HepG2 (cell line): ENCODE measurements around the gene ADAT3. TPM values are rescaled to one million over a fixed set of nuclear protein-coding genes. Genes with fewer than 3 reads are reported as not detected.

ENCODE experiments used
- AGO2 ChIP-seq: fragments of 200-400 bp; formaldehyde crosslinking; optimal IDR thresholded peaks from 2 replicates; pipeline ENCODE3; 2017; ENCODE audit warnings: mild to moderate bottlenecking, low read depth, low read length, moderate library complexity
- AKAP8 ChIP-seq: sonication (generic); formaldehyde crosslinking; IDR thresholded peaks from 2 replicates; pipeline ENCODE4 v1.5.1; 2020; ENCODE audit warnings: mild to moderate bottlenecking, missing genetic modification reagents
- CBFB ChIP-seq: sonication (generic); formaldehyde crosslinking; IDR thresholded peaks from 2 replicates; pipeline ENCODE4 v1.4.0; 2020; ENCODE audit warnings: missing genetic modification reagents
- ELF3 ChIP-seq: IDR thresholded peaks from 2 replicates; pipeline ENCODE4 v1.6.1; 2016; ENCODE audit warnings: missing genetic modification reagents, missing compliant biosample characterization
- GATAD1 ChIP-seq: IDR thresholded peaks from 2 replicates; pipeline ENCODE4 v1.6.1; 2016; ENCODE audit warnings: missing genetic modification reagents, missing compliant biosample characterization
- KAT2B ChIP-seq: fragments of 150-350 bp; IDR thresholded peaks from 2 replicates; pipeline ENCODE4 v1.6.1; 2014; ENCODE audit warnings: low read depth, low read length, borderline replicate concordance
- MAZ ChIP-seq, 2 experiments: sonication (generic) in 1 of 2; formaldehyde crosslinking in 1 of 2; IDR thresholded peaks; 2 replicates each; pipeline versions ENCODE4 v1.5.0 to v1.6.1; 2012 to 2020; ENCODE audit warnings: low read depth in 2 of 2, mild to moderate bottlenecking in 2 of 2, borderline replicate concordance in 1 of 2, improper control_type of control experiment in 1 of 2, low read length in 1 of 2, missing genetic modification reagents in 1 of 2, moderate library complexity in 1 of 2
- NFYC ChIP-seq: IDR thresholded peaks from 2 replicates; pipeline ENCODE4 v1.6.1; 2016; ENCODE audit warnings: missing genetic modification reagents, missing compliant biosample characterization
- NONO ChIP-seq, 2 experiments: fragments of 450-650 bp in 1 of 2; sonication (generic) in 1 of 2; formaldehyde crosslinking in 1 of 2; IDR thresholded peaks in 1 of 2; conservative IDR thresholded peaks in 1 of 2; 2 replicates each; pipeline versions ENCODE4 v1.6.1 to v1.8.0; 2017 to 2022; ENCODE audit warnings: mild to moderate bottlenecking in 1 of 2, missing genetic modification reagents in 1 of 2, moderate library complexity in 1 of 2
- POLR2A ChIP-seq, 2 experiments: IDR thresholded peaks; 2 replicates each; pipeline ENCODE4 v1.6.1; 2011; ENCODE audit warnings: low read depth in 2 of 2, low read length in 2 of 2, mild to moderate bottlenecking in 1 of 2, moderate library complexity in 1 of 2; ENCODE audit not compliant: insufficient read depth in 1 of 2
- POLR2G ChIP-seq: fragments of 200-400 bp; formaldehyde crosslinking; IDR thresholded peaks from 2 replicates; pipeline ENCODE4 v1.6.1; 2018; ENCODE audit warnings: mild to moderate bottlenecking, low read depth, low read length, moderate library complexity
- REPIN1 ChIP-seq: sonication (generic); formaldehyde crosslinking; IDR thresholded peaks from 2 replicates; pipeline ENCODE4 v1.8.0; 2022; ENCODE audit warnings: missing genetic modification reagents, low read depth, mild to moderate bottlenecking, borderline replicate concordance
- RFX5 ChIP-seq: IDR thresholded peaks from 2 replicates; pipeline ENCODE4 v1.6.1; 2011; ENCODE audit warnings: low read depth, low read length, improper control_type of control experiment
- THAP11 ChIP-seq: IDR thresholded peaks from 2 replicates; pipeline ENCODE4 v1.6.1; 2016; ENCODE audit warnings: missing biosample characterization, missing genetic modification reagents
- XRCC5 ChIP-seq: fragments of 200-400 bp; formaldehyde crosslinking; optimal IDR thresholded peaks from 2 replicates; pipeline ENCODE3; 2017; ENCODE audit warnings: mild to moderate bottlenecking, low read length
- ZNF562 ChIP-seq: sonication (generic); formaldehyde crosslinking; IDR thresholded peaks from 2 replicates; pipeline ENCODE4 v1.8.0; 2022; ENCODE audit warnings: missing genetic modification reagents, borderline replicate concordance
- polyA plus RNA-seq, 8 experiments: library from polyadenylated mRNA; depleted of rRNA in 3 of 8; stranded (reverse) in 7 of 8; unstranded in 1 of 8; fragments of >200 nt; fragmentation: Illumina TruSeq in 4 of 8; extraction: Trizol in 4 of 8; gene quantifications; 2 replicates each; pipeline versions ENCODE4 v1.2.1 to v1.2.3, GENCODE V29; 2011 to 2016; ENCODE audit warnings: low read depth in 4 of 8, missing spikeins in 1 of 8, mixed read lengths in 1 of 8; ENCODE audit not compliant: insufficient read depth in 1 of 8
- total RNA-seq, 5 experiments: library from RNA; depleted of rRNA; stranded (reverse); fragments of >200 nt; fragmentation: Illumina TruSeq; extraction: Trizol; gene quantifications; 2 replicates each; pipeline ENCODE4 v1.2.3, GENCODE V29; 2016; ENCODE audit warnings: low read depth in 1 of 5
- TF ChIP-seq, protein P1 (sequence below): IDR thresholded peaks from 2 replicates; pipeline ENCODE4 v1.4.0; 2020; ENCODE audit warnings: mild to moderate bottlenecking, missing genetic modification reagents
- TF ChIP-seq, protein P2 (sequence below): sonication (generic); formaldehyde crosslinking; conservative IDR thresholded peaks from 2 replicates; pipeline ENCODE4 v1.4.0; 2020; ENCODE audit warnings: missing genetic modification reagents
- TF ChIP-seq, protein P3 (sequence below): sonication (generic); formaldehyde crosslinking; IDR thresholded peaks from 2 replicates; pipeline ENCODE4 v1.4.0; 2020; ENCODE audit warnings: missing genetic modification reagents, borderline replicate concordance

The ADAT3 gene
- total and polyA plus RNA-seq, 2 of the 13 experiments (the other 11 are each of a cell fraction or from before 2014, with no cell fraction given), result 0.95 to 3.5 TPM

DNA sequence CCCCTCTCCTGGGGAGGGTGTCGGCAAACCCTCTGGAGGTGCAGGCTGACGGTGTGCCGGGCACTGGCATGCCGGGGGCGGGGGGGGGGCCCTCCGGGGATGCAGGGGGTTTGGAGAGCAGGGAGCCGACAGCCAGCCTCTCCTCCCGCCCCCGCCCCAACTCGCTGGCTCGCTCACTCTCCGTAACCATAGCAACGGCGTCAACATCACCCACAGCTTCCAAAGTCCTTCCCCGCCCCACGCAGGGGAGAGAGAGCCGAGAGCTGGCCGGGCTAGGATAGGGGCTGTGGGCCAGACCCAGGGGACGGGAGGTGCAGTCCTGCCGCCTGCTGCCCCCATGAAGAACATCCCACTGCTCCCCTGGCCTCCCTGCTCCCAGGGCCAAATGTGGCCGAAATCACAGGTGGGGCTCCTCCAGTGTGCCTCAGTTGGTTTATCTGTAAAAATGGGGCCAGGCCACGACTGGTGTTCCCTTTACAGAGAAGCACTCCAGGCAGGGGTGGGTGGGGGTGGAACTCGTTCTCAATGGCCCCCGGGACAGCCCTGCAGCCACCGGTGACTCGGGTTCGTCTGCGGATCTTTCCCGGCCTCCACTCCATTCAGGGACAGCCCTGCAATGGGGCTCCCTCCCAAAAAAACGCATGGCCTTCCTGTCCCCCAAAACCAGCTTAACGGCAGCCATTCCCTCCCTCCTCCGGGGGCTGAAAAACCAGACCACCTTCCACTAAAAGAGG is 45.0 kb upstream of the ADAT3 start (continued):
- TF ChIP-seq, protein P1, sequence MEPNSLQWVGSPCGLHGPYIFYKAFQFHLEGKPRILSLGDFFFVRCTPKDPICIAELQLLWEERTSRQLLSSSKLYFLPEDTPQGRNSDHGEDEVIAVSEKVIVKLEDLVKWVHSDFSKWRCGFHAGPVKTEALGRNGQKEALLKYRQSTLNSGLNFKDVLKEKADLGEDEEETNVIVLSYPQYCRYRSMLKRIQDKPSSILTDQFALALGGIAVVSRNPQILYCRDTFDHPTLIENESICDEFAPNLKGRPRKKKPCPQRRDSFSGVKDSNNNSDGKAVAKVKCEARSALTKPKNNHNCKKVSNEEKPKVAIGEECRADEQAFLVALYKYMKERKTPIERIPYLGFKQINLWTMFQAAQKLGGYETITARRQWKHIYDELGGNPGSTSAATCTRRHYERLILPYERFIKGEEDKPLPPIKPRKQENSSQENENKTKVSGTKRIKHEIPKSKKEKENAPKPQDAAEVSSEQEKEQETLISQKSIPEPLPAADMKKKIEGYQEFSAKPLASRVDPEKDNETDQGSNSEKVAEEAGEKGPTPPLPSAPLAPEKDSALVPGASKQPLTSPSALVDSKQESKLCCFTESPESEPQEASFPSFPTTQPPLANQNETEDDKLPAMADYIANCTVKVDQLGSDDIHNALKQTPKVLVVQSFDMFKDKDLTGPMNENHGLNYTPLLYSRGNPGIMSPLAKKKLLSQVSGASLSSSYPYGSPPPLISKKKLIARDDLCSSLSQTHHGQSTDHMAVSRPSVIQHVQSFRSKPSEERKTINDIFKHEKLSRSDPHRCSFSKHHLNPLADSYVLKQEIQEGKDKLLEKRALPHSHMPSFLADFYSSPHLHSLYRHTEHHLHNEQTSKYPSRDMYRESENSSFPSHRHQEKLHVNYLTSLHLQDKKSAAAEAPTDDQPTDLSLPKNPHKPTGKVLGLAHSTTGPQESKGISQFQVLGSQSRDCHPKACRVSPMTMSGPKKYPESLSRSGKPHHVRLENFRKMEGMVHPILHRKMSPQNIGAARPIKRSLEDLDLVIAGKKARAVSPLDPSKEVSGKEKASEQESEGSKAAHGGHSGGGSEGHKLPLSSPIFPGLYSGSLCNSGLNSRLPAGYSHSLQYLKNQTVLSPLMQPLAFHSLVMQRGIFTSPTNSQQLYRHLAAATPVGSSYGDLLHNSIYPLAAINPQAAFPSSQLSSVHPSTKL (CRISPR knock-in tag), result no peak
- TF ChIP-seq AGO2 (no peak), KAT2B (no peak), NONO (IDR thresholded peaks at IDR 0.05) (no peak), NONO (CRISPR knock-in tag; conservative IDR thresholded peaks at IDR 0.05) (peak; percentile 88), ZNF562 (no peak), REPIN1 (CRISPR knock-in tag) (0 out of 2 replicates have a peak, but pooled peaks have one; percentile 20), POLR2G (peak; percentile 69), POLR2A (IDR thresholded peaks at IDR 0.05; ENCODE audit: insufficient read depth in 1 of 2, low read depth in 2 of 2, low read length in 2 of 2) (peak; percentile 40 to 95; a peak in 2 of 4 replicates), AKAP8 (CRISPR knock-in tag) (no peak), CBFB (CRISPR knock-in tag) (0 out of 2 replicates have a peak, but pooled peaks have one; percentile 38), NFYC (CRISPR knock-in tag) (no peak), RFX5 (peak; percentile 81), ELF3 (CRISPR knock-in tag) (no peak), GATAD1 (no peak), XRCC5 (peak; percentile 16), MAZ (IDR thresholded peaks at IDR 0.05; ENCODE audit: borderline replicate concordance, low read depth, low read length) (peak; percentile 83), MAZ (CRISPR knock-in tag; IDR thresholded peaks at IDR 0.05; ENCODE audit: low read depth) (peak; percentile 63; the same call in 1 of the 2 replicates), THAP11 (0 out of 2 replicates have a peak, but pooled peaks have one; percentile 27)
- TF ChIP-seq, protein P2, sequence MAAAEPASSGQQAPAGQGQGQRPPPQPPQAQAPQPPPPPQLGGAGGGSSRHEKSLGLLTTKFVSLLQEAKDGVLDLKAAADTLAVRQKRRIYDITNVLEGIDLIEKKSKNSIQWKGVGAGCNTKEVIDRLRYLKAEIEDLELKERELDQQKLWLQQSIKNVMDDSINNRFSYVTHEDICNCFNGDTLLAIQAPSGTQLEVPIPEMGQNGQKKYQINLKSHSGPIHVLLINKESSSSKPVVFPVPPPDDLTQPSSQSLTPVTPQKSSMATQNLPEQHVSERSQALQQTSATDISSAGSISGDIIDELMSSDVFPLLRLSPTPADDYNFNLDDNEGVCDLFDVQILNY (CRISPR knock-in tag), result no peak
- TF ChIP-seq, protein P3, sequence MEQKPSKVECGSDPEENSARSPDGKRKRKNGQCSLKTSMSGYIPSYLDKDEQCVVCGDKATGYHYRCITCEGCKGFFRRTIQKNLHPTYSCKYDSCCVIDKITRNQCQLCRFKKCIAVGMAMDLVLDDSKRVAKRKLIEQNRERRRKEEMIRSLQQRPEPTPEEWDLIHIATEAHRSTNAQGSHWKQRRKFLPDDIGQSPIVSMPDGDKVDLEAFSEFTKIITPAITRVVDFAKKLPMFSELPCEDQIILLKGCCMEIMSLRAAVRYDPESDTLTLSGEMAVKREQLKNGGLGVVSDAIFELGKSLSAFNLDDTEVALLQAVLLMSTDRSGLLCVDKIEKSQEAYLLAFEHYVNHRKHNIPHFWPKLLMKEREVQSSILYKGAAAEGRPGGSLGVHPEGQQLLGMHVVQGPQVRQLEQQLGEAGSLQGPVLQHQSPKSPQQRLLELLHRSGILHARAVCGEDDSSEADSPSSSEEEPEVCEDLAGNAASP, result no peak
- TF ChIP-seq, all 625 proteins: peak for 75
